Mesendoderm (in vitro differentiated cells): ENCODE data around the gene NTRK2.

Experiments
- DNase-seq: peaks from one replicate; pipeline ENCODE4 v3.0.0; 2013
- H2AK5ac ChIP-seq: 2 replicates; pipeline ENCODE4 v1.6.1; 2013; ENCODE audit warnings: low read length, inconsistent platforms
- H2BK120ac ChIP-seq: 2 replicates; pipeline ENCODE4 v1.6.1; 2013; ENCODE audit warnings: low read depth, mild to moderate bottlenecking, low read length, moderate library complexity, mixed read lengths
- H2BK15ac ChIP-seq: replicated peaks from 2 replicates; pipeline ENCODE4 v1.6.1; 2013; ENCODE audit warnings: low read depth, mild to moderate bottlenecking, moderate library complexity
- H2BK5ac ChIP-seq: 2 replicates; pipeline ENCODE4 v1.6.1; 2013; ENCODE audit warnings: low read length, inconsistent platforms
- H3K18ac ChIP-seq: 2 replicates; pipeline ENCODE4 v1.6.1; 2013; ENCODE audit warnings: mild to moderate bottlenecking, low read length, mixed read lengths
- H3K23ac ChIP-seq: one replicate; pipeline ENCODE4 v1.6.1; 2013; ENCODE audit warnings: low read length
- H3K27ac ChIP-seq: 2 replicates; pipeline ENCODE4 v1.5.1; 2013; ENCODE audit warnings: low read depth, mild to moderate bottlenecking, inconsistent platforms, low read length, moderate library complexity
- H3K27me3 ChIP-seq: 2 replicates; pipeline ENCODE4 v1.6.1; 2013; ENCODE audit warnings: low read length, control low read depth, mild to moderate bottlenecking, inconsistent platforms; ENCODE audit not compliant: insufficient read depth, poor library complexity
- H3K36me3 ChIP-seq: 2 replicates; pipeline ENCODE4 v1.6.1; 2013; ENCODE audit warnings: low read length, inconsistent platforms; ENCODE audit not compliant: control insufficient read depth, insufficient read depth
- H3K4ac ChIP-seq: one replicate; pipeline ENCODE4 v1.6.1; 2013; ENCODE audit warnings: low read depth, mild to moderate bottlenecking, low read length, moderate library complexity
- H3K4me1 ChIP-seq: 2 replicates; pipeline ENCODE4 v1.6.1; 2013; ENCODE audit warnings: low read depth, low read length, inconsistent platforms; ENCODE audit not compliant: control insufficient read depth
- H3K4me2 ChIP-seq: 2 replicates; pipeline ENCODE4 v1.6.1; 2013; ENCODE audit warnings: low read length
- H3K4me3 ChIP-seq: 2 replicates; pipeline ENCODE4 v1.5.1; 2013; ENCODE audit warnings: mild to moderate bottlenecking, low read length
- H3K56ac ChIP-seq: one replicate; pipeline ENCODE4 v1.6.1; 2013; ENCODE audit warnings: low read length
- H3K79me1 ChIP-seq: 2 replicates; pipeline ENCODE4 v1.6.1; 2013; ENCODE audit warnings: low read length, inconsistent platforms
- H3K79me2 ChIP-seq: 2 replicates; pipeline ENCODE4 v1.6.1; 2013; ENCODE audit warnings: mild to moderate bottlenecking, low read length; ENCODE audit not compliant: control insufficient read depth, insufficient read depth
- H3K9ac ChIP-seq: 2 replicates; pipeline ENCODE4 v1.6.1; 2013; ENCODE audit warnings: low read length, inconsistent platforms
- H4K5ac ChIP-seq: one replicate; pipeline ENCODE4 v1.6.1; 2013; ENCODE audit warnings: low read length
- H4K8ac ChIP-seq: one replicate; pipeline ENCODE4 v1.6.1; 2013; ENCODE audit warnings: low read depth, mild to moderate bottlenecking, control low read depth, low read length, moderate library complexity
- WGBS: extraction: QIAGEN DNeasy Blood & Tissue Kit; methylation state at CpG from one replicate; pipeline ENCODE4 v1.1.7; 2013; ENCODE audit warnings: low lambda C conversion rate, missing lambda C conversion rate; ENCODE audit not compliant: insufficient coverage; ENCODE audit errors: extremely low coverage; 5-methylcytosine and 5-hydroxymethylcytosine counted together

The NTRK2 gene

DNA sequence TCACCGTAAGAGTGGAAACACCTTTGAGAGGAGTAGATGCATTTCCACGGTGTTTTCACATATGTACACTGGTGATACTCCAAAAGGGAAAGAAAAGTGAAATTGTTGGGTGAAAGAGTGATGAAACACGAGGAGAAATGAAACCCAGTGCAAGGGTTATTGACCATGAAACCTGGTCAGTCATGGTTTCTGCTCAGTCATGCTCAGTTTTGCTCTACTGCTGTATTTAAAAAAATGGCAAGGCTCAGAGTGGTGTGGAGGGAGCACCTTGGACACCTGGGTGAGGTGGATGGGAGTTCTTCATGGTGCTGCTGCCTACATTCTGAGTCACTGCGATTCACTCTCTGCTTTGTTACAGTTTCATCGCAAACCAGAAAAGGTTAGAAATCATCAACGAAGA lies 32.3 kb downstream of the NTRK2 start:
- H3K4me1 ChIP-seq, result peaks cover 1% of the 10 kb centered on the region
- H3K79me2 ChIP-seq, result no peaks in the 10 kb centered on the region
- no peak overlapping the region for H4K5ac ChIP-seq
- H2BK5ac ChIP-seq, result no peak overlapping the region
- no peak overlapping the region for H3K9ac ChIP-seq
- H2BK120ac ChIP-seq, result no peak overlapping the region
- no peak overlapping the region for H3K4ac ChIP-seq
- no peak overlapping the region for H3K56ac ChIP-seq
- H3K27me3 ChIP-seq, result no peaks in the 10 kb centered on the region
- no peak overlapping the region for H3K4me2 ChIP-seq
- H2BK15ac ChIP-seq, result no peak overlapping the region
- WGBS, result no CpG with 5 or more reads among the region's 6 CpGs
- no peak for DNase-seq
- no peak overlapping the region for H3K23ac ChIP-seq
- H3K36me3 ChIP-seq, result no peaks in the 10 kb centered on the region
- H3K4me3 ChIP-seq, result no peak overlapping the region
- no peak overlapping the region for H4K8ac ChIP-seq
- H3K18ac ChIP-seq, result no peak overlapping the region
- no peaks in the 10 kb centered on the region for H3K79me1 ChIP-seq
- no peak overlapping the region for H2AK5ac ChIP-seq
- no peak overlapping the region for H3K27ac ChIP-seq

GRCh38 chr9:84702471-84702870 lies 32.9 kb downstream of the NTRK2 start:
- Histone ChIP-seq H2BK5ac (no peak overlapping the region), H4K8ac (no peak overlapping the region), H3K4me1 (peaks cover 1% of the 10 kb centered on the region), H3K27me3 (no peaks in the 10 kb centered on the region), H3K18ac (no peak overlapping the region), H3K23ac (no peak overlapping the region), H4K5ac (no peak overlapping the region), H3K79me1 (no peaks in the 10 kb centered on the region), H3K4ac (no peak overlapping the region), H3K9ac (no peak overlapping the region), H2BK15ac (no peak overlapping the region), H3K4me2 (no peak overlapping the region), H3K36me3 (no peaks in the 10 kb centered on the region), H2BK120ac (no peak overlapping the region), H2AK5ac (no peak overlapping the region), H3K4me3 (no peak overlapping the region), H3K27ac (no peak overlapping the region), H3K56ac (no peak overlapping the region), H3K79me2 (no peaks in the 10 kb centered on the region)
- DNase-seq, result no peak
- WGBS, result no CpG with 5 or more reads among the region's 1 CpG

- Histone ChIP-seq H3K79me1 (no peaks in the 10 kb centered on the region), H3K36me3 (no peaks in the 10 kb centered on the region), H2BK5ac (no peak overlapping the region), H4K5ac (no peak overlapping the region), H3K27ac (no peak overlapping the region), H3K9ac (no peak overlapping the region), H3K23ac (no peak overlapping the region), H3K79me2 (no peaks in the 10 kb centered on the region), H2AK5ac (no peak overlapping the region), H3K4me2 (no peak overlapping the region), H3K27me3 (no peaks in the 10 kb centered on the region), H3K4me1 (peaks cover 1% of the 10 kb centered on the region), H3K4me3 (no peak overlapping the region), H3K18ac (no peak overlapping the region), H2BK120ac (no peak overlapping the region), H3K4ac (no peak overlapping the region), H3K56ac (no peak overlapping the region), H4K8ac (no peak overlapping the region), H2BK15ac (no peak overlapping the region)
- DNase-seq, result no peak
Measured at GRCh38 chr9:84703793-84704192, 34.3 kb downstream of the NTRK2 start.

GRCh38 chr9:84705128-84705527 lies 35.6 kb downstream of the NTRK2 start:
- no peak overlapping the region for H3K4ac ChIP-seq
- no peak overlapping the region for H2BK15ac ChIP-seq
- no peaks in the 10 kb centered on the region for H3K36me3 ChIP-seq
- H3K18ac ChIP-seq, result no peak overlapping the region
- H3K79me1 ChIP-seq, result no peaks in the 10 kb centered on the region
- H3K4me3 ChIP-seq, result no peak overlapping the region
- H3K4me1 ChIP-seq, result peaks cover 1% of the 10 kb centered on the region
- no peak overlapping the region for H2BK5ac ChIP-seq
- no CpG with 5 or more reads among the region's 5 CpGs for WGBS
- H3K9ac ChIP-seq, result no peak overlapping the region
- peak; percentile 12 for DNase-seq
- H2BK120ac ChIP-seq, result no peak overlapping the region
- H3K23ac ChIP-seq, result no peak overlapping the region
- no peak overlapping the region for H4K5ac ChIP-seq
- no peak overlapping the region for H3K56ac ChIP-seq
- H3K27ac ChIP-seq, result no peak overlapping the region
- no peak overlapping the region for H3K4me2 ChIP-seq
- no peak overlapping the region for H2AK5ac ChIP-seq
- no peaks in the 10 kb centered on the region for H3K79me2 ChIP-seq
- no peaks in the 10 kb centered on the region for H3K27me3 ChIP-seq
- no peak overlapping the region for H4K8ac ChIP-seq

- H2BK5ac ChIP-seq, result no peak overlapping the region
- no peak overlapping the region for H3K23ac ChIP-seq
- no peaks in the 10 kb centered on the region for H3K79me2 ChIP-seq
- H3K4me1 ChIP-seq, result peaks cover 1% of the 10 kb centered on the region
- H3K27ac ChIP-seq, result no peak overlapping the region
- no peaks in the 10 kb centered on the region for H3K79me1 ChIP-seq
- no peak overlapping the region for H4K8ac ChIP-seq
- no peak for DNase-seq
- WGBS, result no CpG with 5 or more reads among the region's 1 CpG
- H3K56ac ChIP-seq, result no peak overlapping the region
- no peak overlapping the region for H3K4ac ChIP-seq
- H3K9ac ChIP-seq, result no peak overlapping the region
- H3K27me3 ChIP-seq, result no peaks in the 10 kb centered on the region
- H3K4me2 ChIP-seq, result no peak overlapping the region
- no peak overlapping the region for H2BK120ac ChIP-seq
- H3K4me3 ChIP-seq, result no peak overlapping the region
- no peak overlapping the region for H4K5ac ChIP-seq
- H2BK15ac ChIP-seq, result no peak overlapping the region
- no peak overlapping the region for H3K18ac ChIP-seq
- H3K36me3 ChIP-seq, result no peaks in the 10 kb centered on the region
- H2AK5ac ChIP-seq, result no peak overlapping the region
Measured at GRCh38 chr9:84708400-84708799, 38.9 kb downstream of the NTRK2 start.

DNA sequence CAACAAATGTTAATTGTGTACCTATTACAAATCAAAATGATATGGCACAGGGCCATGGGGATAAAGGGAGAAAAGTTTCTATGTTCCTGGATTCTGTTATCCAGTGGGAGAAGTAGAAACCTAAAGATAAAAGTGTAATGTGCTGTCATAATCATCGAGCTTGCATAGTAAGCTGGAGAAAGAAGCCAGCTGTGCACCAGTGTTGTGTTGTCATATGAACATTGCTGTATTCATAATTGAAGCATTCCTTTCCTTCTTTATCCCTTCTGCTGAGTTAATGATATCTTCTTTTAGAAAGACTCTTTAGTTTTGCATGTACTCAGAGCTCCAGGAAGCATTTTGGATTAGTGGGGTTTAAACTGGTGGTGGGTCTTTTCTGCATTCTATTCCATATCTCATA lies 39.5 kb downstream of the NTRK2 start:
- Histone ChIP-seq H3K18ac (no peak overlapping the region), H3K36me3 (no peaks in the 10 kb centered on the region), H3K9ac (no peak overlapping the region), H3K79me1 (no peaks in the 10 kb centered on the region), H3K4me2 (no peak overlapping the region), H3K4me1 (peaks cover 1% of the 10 kb centered on the region), H4K5ac (no peak overlapping the region), H3K27me3 (no peaks in the 10 kb centered on the region), H3K56ac (no peak overlapping the region), H2BK120ac (no peak overlapping the region), H3K4me3 (no peak overlapping the region), H2AK5ac (no peak overlapping the region), H3K79me2 (no peaks in the 10 kb centered on the region), H2BK15ac (no peak overlapping the region), H2BK5ac (no peak overlapping the region), H3K23ac (no peak overlapping the region), H3K27ac (no peak overlapping the region), H4K8ac (no peak overlapping the region), H3K4ac (no peak overlapping the region)
- WGBS, result no CpG with 5 or more reads among the region's 1 CpG
- no peak for DNase-seq
